Effector memory CD4-positive, alpha-beta T cell (primary cell): ENCODE results near the gene KRT83.

ENCODE experiments used
- DNase-seq, 3 donors: peaks; one replicate each; pipeline ENCODE4 v3.0.0-alpha.2; 2020
- H3K27ac ChIP-seq: 2 replicates; pipeline ENCODE4 v1.7.0; 2013; ENCODE audit warnings: mild to moderate bottlenecking, low read length, moderate library complexity; ENCODE audit not compliant: insufficient read depth, poor library complexity, severe bottlenecking
- H3K27me3 ChIP-seq: replicated peaks from 2 replicates; pipeline ENCODE4 v1.7.0; 2013; ENCODE audit warnings: mild to moderate bottlenecking, low read length; ENCODE audit not compliant: insufficient read depth, control insufficient read depth, poor library complexity, severe bottlenecking
- H3K36me3 ChIP-seq: 2 replicates; pipeline ENCODE4 v1.7.0; 2013; ENCODE audit warnings: mild to moderate bottlenecking, low read length, moderate library complexity; ENCODE audit not compliant: control insufficient read depth, insufficient read depth
- H3K4me1 ChIP-seq: 2 replicates; pipeline ENCODE4 v1.7.0; 2013; ENCODE audit warnings: low read length, mild to moderate bottlenecking; ENCODE audit not compliant: control insufficient read depth, insufficient read depth, poor library complexity, severe bottlenecking
- H3K4me3 ChIP-seq: 2 replicates; pipeline ENCODE4 v1.7.0; 2013; ENCODE audit warnings: low read length, low read depth, mild to moderate bottlenecking; ENCODE audit not compliant: insufficient read depth, poor library complexity, severe bottlenecking
- H3K9me3 ChIP-seq: 2 replicates; pipeline ENCODE4 v1.7.0; 2013; ENCODE audit warnings: mild to moderate bottlenecking, low read length, moderate library complexity; ENCODE audit not compliant: control insufficient read depth

The KRT83 gene

DNA sequence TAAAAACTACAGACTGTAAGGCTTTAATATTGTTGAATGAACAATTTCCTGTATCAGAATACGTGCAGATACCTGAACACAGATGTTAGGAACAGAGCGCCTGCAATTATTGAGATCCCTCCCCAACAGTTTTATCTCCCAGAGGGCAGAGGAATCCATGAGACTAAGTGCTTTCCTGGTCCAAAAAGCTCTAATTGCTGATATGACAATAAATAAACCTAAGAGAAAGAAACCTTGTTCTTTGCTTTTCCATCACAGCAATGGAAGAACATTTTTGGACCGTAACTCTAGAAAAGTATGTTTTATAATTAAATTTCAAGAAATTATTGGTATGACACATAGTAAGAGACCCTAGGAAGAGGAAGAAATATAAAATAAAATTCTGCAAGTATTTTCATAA lies 13.0 kb upstream of the KRT83 start:
- H3K4me1 ChIP-seq: no peaks in the 10 kb centered on the region
- no peaks in the 10 kb centered on the region for H3K36me3 ChIP-seq
- no peaks in the 10 kb centered on the region for H3K9me3 ChIP-seq
- no peak overlapping the region for H3K27ac ChIP-seq
- no peak overlapping the region for H3K4me3 ChIP-seq
- no peak for DNase-seq
- H3K27me3 ChIP-seq: no peaks in the 10 kb centered on the region

DNA sequence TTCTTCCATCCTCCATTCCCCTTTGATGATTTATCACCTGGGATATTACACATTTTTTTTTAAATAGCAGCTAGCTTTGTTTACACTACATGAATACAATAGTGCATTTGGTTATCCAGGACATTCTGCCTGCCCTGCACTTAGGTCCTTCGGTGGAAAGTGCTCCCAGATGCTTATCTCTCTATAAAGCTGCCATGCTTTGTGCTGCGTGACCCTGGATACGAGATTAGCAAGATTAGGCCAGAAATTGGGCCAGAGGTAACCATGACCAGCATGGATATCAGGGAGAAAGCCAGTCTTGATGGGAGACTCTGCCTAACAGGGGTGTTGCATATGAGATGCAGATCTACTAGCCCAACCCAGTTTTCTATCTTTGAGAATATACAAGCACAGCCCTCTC lies 12.1 kb upstream of the KRT83 start:
- no peaks in the 10 kb centered on the region for H3K9me3 ChIP-seq
- no peak overlapping the region for H3K4me3 ChIP-seq
- H3K36me3 ChIP-seq: no peaks in the 10 kb centered on the region
- no peaks in the 10 kb centered on the region for H3K4me1 ChIP-seq
- no peak overlapping the region for H3K27ac ChIP-seq
- no peaks in the 10 kb centered on the region for H3K27me3 ChIP-seq
- DNase-seq: no peak

DNA sequence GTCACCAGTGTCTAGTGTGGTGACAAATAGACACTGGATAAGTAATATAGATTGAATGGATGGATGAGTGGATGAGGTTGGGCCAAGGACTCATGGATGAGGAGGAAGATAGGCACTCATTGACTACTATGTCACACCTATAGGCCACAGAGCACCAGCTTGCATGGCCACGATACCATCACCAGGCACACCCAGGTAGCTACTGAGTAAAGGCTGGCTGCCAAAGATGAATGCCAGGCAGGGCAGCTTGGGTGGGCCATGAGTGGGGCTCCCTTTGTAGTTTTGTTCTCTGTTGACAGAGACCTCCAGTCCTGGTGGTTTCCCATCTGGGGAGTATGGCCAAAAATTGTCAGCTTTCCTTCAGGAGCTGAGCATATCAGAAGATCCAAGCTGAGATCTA lies 11.2 kb upstream of the KRT83 start:
- H3K9me3 ChIP-seq: no peaks in the 10 kb centered on the region
- DNase-seq: no peak
- no peaks in the 10 kb centered on the region for H3K27me3 ChIP-seq

DNA sequence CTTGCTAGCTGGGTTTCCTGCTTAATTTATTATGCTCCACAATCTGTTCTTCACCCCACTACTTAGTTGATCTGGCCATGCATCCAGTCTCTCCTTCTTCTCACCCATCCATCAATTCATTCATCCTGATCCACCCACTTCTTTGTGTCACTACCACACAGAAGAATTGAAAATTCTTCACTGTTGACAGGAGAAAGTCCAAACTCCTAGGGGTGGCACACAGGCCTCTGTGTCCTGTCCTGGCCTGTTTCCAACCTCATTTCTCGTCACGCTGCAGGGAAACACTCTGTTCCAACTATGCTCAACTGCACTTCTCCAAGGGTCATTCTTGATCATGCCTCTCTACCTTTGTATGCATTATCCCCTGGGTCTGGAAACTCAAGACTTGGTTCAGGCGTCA lies 10.6 kb upstream of the KRT83 start:
- no peak overlapping the region for H3K4me3 ChIP-seq
- H3K36me3 ChIP-seq: no peaks in the 10 kb centered on the region
- no peak for DNase-seq
- H3K4me1 ChIP-seq: no peaks in the 10 kb centered on the region
- no peaks in the 10 kb centered on the region for H3K27me3 ChIP-seq
- H3K27ac ChIP-seq: no peak overlapping the region
- H3K9me3 ChIP-seq: no peaks in the 10 kb centered on the region

More for the DNA sequence above, 11.2 kb upstream of the KRT83 start:
- no peaks in the 10 kb centered on the region for H3K36me3 ChIP-seq
- H3K27ac ChIP-seq: no peak overlapping the region
- no peaks in the 10 kb centered on the region for H3K4me1 ChIP-seq
- H3K4me3 ChIP-seq: no peak overlapping the region

DNA sequence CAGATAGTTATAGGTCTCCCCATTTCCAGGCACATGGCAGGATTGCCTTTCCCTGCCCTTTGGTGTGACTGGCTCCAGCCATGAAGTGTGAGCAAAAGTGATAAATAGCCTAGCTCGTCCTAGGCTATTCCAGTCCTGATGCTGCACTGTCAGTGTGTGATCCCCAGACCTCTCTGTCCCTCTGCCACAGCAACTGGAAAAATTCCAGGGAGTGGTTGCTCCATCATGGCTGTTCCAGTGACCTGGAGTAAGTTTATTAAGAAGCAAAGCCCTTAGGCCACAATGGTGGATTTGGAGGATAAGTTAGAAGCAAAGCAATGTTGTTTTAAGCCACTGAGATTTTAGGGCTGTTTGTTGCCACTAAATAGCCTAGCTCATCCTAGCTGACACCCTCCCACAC lies 9.8 kb upstream of the KRT83 start:
- Histone ChIP-seq H3K4me1 (no peaks in the 10 kb centered on the region), H3K9me3 (no peaks in the 10 kb centered on the region), H3K27ac (no peak overlapping the region), H3K36me3 (no peaks in the 10 kb centered on the region), H3K4me3 (no peak overlapping the region), H3K27me3 (no peaks in the 10 kb centered on the region)
- DNase-seq: no peak

DNA sequence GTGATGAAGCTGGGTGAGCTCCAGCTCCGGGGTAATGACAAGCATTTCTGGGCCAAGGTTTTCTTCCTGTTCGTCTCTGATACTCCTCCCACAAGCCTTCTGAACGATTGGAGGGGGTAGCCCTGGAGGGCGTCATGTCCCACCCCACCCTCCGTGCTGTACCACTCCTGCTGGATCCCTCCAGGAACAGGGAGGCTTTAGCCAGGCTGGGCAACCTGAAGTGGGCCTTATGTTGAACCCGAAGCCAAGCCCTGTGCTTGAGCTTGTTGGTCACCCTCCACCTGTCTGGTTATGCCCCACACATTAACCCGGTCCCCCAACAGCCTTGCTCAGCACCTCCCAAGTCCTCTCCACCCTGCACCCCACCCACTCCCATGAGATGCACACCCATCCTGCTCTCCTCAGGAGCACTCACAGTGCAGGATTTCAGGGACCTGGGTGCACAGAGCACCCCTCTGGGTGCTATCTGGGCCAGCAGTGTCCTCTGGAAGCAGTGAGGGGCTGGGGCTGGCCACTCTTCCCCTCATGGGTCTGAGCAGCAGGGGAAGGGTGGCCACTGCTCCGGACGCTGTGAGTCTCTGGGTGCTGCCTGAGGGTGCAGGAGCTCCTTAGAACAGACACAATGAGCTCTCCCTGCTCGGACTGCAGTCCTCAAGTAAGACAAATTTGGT lies 6.8 kb upstream of the KRT83 start:
- no peak for DNase-seq
- no peak overlapping the region for H3K27ac ChIP-seq
- no peaks in the 10 kb centered on the region for H3K36me3 ChIP-seq
- no peaks in the 10 kb centered on the region for H3K4me1 ChIP-seq
- no peaks in the 10 kb centered on the region for H3K27me3 ChIP-seq
- H3K9me3 ChIP-seq: no peaks in the 10 kb centered on the region
- H3K4me3 ChIP-seq: no peak overlapping the region

DNA sequence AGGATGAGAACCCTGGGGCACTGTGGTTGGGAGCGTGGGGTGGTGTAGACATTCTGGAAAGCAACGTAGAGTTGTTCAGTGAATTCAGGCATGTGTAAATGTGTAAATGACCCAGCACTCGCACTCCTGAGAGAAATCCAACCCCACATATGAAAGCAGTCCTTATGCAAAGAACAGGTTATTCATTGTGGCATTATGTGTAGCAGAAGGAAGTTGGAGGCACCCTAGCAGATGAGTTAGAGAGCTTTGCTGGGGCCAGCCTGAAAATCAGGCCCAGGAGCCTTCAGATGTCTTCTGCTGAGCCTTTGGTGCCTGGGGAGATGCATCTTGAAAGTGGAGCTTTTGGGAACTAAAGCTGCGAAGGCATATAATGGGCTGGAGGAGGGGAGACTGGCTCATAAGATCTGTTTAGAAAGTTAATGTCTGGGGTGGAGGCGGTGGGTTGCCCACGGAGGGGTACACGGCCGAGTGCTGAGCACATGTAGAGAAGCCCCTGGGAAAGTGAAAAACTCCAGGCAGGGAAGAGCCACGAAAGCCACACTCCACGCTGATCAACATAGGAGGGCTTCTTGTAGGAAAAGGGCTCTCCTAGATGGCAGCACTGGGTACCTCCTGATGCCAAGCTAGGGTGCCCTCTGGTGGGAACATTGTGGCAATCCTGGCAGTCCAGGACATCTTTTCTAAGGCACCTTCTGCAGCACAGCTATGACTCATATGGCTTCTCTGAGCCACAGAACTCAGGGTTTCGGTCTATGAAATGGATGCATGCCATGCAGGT lies 6.0 kb upstream of the KRT83 start:
- Histone ChIP-seq H3K4me1 (no peaks in the 10 kb centered on the region), H3K27me3 (no peaks in the 10 kb centered on the region), H3K9me3 (no peaks in the 10 kb centered on the region), H3K36me3 (no peaks in the 10 kb centered on the region), H3K4me3 (no peak overlapping the region), H3K27ac (no peak overlapping the region)
- peak; percentile 43 to 70 (median 65) for DNase-seq

DNA sequence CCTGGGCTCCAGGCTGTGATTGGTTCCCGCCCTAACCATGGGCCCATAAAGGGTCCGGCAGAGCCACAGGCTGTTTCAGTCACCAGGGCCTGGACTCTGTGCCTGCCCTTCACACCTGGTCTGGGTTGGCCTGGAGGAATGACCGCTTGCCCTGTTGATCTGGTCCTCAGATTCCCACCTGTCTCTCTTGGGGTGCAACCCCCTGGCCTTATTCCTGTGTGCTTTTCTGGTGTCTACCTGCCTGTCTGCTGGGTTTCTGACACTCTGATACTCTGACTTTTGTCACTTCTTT lies 2.9 kb upstream of the KRT83 start:
- Histone ChIP-seq H3K27me3 (no peaks in the 10 kb centered on the region), H3K27ac (no peak overlapping the region), H3K36me3 (no peaks in the 10 kb centered on the region), H3K9me3 (no peaks in the 10 kb centered on the region), H3K4me1 (no peaks in the 10 kb centered on the region), H3K4me3 (no peak overlapping the region)
- DNase-seq: no peak

DNA sequence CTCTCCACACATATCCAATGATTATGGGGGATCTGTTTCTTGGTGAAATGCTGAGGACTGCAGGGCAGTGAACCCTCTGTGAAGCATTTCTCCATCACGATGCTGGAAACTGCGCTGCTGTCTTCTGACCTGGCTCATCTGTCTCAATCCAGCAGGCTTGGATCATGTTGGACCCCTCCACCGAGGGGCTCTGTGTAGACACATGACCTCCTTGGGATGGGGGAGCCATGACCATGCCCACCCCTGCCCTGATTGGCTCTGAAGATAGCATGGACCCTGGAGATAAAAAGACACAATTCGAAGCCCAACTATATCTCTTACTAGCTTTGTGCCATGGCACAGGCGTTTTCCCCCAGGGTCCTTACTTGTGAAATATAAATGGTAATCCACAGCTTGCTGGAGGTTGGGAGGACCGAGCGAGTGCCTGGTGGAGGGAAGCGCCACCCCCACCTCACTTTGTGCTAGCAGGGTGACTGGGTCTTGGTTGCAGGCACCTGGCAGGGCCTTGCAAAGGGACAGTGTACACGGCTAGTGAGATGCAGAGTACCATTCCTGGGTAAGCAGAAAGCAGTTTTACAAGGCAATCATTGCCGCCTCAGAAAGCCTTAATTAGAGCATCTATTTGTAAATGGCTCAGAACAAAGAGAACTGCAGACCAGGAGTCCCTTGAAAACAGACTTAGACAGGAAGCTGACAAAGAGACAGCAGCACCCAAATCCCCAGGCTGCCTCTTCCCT lies 2.4 kb upstream of the KRT83 start:
- Histone ChIP-seq H3K36me3 (no peaks in the 10 kb centered on the region), H3K4me3 (no peak overlapping the region), H3K4me1 (no peaks in the 10 kb centered on the region), H3K27me3 (no peaks in the 10 kb centered on the region), H3K9me3 (no peaks in the 10 kb centered on the region), H3K27ac (no peak overlapping the region)
- no peak for DNase-seq

DNA sequence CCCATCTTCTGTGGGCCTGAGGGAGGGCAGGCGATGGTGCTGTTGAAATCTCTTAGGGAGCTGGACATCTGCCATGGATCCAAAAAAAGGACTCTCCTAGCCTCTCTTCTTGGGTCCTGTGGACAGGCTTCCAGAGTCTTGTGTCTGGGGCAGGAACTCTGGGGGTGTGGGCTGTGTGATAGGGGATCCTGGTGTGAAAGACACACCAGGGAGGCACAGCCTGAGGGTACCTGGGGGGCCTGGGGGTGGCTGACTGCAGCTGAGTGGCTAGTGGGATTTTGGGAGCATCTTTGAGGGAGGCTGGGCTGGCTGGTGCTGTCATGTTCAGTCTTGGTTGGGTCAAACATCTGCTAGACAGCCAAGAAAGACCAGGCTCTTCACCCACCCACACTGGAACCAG lies 1.8 kb upstream of the KRT83 start:
- Histone ChIP-seq H3K36me3 (no peaks in the 10 kb centered on the region), H3K27ac (no peak overlapping the region), H3K27me3 (no peaks in the 10 kb centered on the region)

More for the DNA sequence above, 1.8 kb upstream of the KRT83 start:
- no peak overlapping the region for H3K4me3 ChIP-seq
- H3K9me3 ChIP-seq: no peaks in the 10 kb centered on the region
- no peak for DNase-seq
- no peaks in the 10 kb centered on the region for H3K4me1 ChIP-seq
